NAMALWA (cell line): ENCODE results near the gene BCL10.

Experiments used
- DNase-seq: peaks from one replicate; pipeline ENCODE4 v3.0.0-alpha.2; 2015; ENCODE audit warnings: low spot score

Gene BCL10

DNA sequence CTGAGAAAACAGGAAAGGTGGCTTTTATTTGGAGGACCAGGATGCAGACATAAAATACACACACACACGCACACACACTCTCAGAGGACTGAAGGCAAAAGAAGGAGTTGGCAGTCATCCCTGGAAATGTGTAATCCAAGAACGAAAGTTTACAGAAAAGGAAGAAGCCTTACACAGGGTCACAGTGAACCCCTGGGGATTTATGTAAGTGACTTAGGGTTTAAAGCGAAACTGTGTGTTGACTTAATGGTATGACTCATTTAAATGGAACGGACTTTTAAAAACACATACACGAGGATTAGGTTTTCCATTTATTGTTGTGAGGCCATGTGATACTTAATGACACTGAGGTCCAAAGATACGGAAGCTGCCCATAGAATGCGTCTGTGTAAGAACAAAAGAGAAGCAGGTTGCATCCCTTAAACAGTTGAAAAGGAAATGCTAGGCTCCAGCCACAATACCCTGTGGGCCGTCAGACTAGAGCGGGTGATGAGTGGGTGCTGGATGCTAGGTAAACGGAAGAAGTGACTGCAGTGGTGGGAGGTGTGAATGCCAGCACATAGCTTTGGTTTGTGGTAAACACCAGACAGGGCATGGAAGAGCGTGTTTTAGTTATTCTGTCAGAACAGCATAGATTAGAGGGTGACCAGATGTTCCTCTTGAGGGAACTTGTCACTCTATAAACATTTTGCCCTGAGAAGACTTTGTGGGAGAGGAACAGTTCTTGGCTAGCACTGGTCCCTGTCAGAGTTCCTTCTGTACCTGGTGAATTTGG is 21.6 kb upstream of the BCL10 start:
- DNase-seq, result peak; percentile 42

DNA sequence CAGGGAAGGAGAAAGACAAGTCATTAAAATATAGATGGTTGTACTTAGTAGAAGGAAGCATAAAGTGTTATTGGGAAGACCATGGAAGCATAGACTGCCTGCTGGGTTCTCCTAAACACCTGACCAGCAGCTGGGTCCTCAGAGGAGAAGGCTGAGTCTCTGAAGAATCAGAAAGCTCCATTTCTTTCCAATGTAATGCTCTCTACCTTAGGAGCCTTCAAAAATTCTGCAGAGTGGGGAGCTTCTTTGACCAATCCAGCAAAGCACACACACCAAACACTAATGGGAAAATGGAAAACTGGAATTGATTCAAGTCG is 21.1 kb upstream of the BCL10 start:
- no peak for DNase-seq

DNA sequence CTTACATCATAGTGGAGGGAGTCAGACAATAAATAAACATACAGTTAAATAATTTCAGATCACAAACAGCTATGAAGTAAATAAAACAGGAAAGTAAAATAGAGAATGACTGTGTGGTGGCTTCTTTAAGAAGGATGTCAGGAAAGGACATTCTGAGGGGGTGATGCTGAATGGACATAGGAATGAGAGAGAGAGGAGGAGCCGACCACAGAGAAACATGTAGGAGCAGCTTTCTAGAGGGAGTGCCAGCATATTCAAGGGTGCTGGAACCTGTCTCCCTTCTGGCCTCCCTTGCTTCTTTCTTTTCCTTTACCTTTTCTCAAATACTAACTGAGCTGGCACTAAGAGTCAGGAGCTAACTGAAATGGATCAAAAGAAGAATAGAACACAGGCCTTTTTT is 20.5 kb upstream of the BCL10 start:
- no peak for DNase-seq

DNA sequence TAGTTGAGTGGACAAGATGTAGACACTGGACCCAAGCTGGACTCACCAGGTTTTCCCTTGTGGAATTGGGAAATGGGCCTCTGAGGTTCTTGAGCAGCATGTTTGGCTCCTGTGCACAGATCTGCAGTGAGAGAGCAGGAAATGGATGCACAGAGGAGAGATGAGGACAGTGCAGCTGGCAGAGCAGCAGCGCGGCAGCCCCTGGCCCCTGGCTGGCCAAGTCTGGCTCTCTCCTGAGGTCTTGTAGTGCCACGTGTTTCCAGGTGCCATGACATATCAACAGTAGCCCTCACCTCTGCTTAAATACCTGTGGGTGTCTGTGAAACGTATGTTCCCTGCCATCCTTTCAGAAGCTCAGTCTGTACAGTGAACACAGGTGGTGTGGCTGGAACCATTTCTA is 19.2 kb upstream of the BCL10 start:
- DNase-seq, result no peak

DNA sequence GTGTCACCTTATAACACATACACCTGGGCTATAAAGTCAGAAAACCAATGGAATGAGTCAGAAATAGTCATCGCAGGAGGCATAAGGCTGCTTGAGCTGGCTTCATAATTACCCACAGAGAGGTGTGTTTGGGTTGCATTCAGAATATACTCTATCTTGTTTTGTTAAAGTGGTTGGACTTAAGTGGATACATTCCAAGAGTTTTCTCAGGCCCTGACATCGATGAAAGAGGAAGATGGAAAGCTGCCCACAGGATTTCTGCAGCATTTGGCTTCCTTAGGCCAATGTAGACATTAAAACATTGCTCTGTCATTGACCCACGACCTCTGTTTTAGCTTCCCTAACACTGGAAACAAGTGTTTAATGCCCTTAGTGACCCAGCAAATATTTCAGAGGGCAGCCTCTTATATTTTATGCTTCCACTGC is 18.6 kb upstream of the BCL10 start:
- DNase-seq, result no peak

DNA sequence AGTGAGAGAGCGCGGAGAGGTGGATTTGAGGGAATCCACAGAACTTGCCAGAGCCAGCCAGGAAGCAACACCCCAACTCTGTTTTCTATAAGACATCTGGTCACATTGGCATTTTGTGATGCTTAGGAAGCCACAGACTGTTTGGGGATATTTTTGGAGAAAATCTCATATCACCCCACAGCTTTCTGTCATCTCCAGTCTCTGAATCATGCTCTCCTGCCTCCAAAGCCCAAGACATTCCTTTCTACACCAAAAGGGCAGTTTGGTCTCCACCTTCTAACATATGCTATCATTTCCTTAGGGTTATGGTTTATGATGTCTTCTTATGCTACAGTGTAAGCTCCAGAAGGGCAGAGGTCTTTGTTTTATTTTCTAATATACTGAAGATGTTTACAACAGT is 14.4 kb upstream of the BCL10 start:
- no peak for DNase-seq

DNA sequence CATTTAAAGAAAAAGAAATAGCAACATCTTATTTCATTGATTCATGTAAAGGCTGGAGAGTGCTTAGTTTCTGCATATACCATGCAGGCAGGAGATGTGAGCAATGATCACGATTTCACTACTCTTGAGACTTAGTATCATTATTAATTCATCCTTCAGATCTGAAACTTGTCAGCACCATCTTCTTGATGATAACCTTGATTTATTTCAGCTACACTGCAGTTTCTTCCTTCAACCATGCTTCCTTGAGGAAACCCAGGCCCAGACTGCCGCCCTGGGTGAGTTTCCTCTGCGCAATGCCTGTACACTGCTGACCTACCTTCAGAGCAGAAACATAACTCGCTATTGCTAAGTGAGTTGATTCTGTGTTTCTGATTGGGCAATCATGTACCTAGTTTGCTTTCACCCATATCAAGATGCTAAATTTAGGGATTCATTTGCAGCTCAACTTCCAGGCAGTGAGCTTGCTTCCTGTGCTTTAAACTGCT is 13.5 kb upstream of the BCL10 start:
- DNase-seq, result no peak

DNA sequence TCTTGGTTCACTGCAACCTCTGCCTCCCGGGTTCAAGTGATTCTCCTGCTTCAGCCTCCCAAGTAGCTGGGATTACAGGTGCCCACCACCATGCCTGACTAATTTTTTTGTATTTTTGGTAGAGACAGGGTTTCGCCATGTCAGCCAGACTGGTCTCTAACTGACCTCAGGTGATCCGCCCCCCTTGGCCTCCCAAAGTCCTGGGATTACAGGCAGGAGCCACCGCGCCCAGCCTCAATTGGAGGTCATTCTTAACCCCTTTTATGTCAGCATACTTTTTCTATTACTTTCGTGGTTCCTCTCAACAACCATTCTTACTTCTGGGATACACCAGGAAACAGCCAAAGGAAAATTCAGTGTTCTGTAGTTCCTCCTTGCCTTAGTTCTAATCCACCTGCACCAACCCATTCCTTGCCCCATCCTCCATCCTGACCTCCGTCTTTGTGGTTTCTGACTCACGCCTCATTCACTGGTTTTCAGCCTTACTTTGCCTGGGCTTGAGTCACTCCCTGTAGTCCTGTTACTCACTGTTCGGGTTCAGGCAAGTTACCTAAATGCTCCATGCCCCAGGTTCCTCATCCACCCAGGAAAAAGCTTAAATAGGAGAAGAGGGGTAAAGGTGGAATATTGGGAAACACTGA is 12.9 kb upstream of the BCL10 start:
- no peak for DNase-seq

DNA sequence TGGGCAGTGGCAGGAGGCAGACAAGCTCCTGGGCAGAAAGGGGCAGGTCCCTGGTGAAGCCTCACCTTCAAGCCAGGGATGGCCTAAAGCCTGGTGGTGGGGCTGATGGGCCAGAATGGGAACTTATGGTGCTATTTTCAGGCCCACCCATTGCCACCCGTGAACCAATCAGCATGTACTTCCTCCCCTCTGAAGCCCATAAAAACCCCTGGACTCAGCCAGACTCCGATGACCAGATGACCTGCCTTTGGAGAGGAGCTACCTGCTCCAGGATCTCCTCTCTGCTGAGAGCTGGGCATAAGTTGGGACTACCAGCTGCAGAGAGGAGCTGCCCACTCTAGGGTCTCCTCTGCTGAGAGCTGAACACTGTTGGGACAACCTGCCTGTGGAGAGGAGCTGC is 7.8 kb upstream of the BCL10 start:
- DNase-seq, result no peak

DNA sequence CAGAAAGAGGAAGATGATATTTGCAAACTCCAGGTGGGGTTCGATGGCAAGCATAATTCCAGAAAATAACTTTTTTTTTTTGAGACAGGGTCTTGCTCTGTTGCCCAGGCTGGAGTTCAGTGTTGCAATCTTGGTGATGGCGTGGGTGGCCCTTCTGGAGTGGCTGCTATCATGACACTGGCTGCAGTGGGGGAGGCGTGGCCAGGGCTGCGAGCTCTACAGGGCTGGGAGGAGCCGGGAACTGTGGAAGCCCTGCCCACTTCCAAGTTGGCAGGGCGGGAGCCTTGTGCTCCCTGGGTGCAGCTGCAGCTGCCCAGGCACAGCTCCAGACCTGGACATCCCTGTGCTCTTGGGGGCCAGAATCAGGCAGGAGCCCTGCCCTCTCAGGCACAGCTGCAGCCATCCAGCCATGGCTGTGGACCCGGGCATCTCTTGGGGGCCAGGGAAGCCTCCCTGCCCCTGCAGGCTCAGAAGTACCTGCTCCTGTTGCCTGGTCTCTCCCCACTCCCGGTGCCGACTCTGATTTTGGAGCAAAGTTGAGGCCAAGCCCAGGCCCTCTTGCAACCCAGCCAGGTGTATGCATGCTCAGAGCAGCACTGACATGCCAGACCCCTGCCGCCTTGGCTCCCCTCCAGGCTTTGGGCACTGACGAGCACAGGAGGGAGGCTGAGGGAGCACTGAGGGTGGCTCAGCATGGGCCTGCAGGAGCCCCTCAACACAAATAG is 7.2 kb upstream of the BCL10 start:
- no peak for DNase-seq

DNA sequence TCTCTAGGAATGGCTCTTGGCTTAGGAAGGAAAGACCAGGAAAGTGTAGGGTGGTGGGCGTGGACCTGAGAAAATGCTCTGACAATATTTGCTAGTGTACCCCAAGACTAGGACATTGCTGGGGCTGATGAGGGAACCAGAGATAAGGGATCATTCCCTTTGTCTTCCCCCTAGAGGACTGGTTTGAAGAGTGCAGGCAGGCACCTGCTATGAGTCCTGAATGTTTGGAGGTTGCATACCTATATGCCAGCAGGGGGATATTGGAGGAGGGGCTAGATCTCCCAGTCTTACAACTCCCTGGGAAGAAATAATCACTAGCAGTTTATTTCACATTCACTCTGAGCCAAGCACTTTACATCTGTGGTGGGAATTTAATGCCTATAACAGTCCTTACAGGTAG is 6.0 kb upstream of the BCL10 start:
- DNase-seq, result peak; percentile 33

DNA sequence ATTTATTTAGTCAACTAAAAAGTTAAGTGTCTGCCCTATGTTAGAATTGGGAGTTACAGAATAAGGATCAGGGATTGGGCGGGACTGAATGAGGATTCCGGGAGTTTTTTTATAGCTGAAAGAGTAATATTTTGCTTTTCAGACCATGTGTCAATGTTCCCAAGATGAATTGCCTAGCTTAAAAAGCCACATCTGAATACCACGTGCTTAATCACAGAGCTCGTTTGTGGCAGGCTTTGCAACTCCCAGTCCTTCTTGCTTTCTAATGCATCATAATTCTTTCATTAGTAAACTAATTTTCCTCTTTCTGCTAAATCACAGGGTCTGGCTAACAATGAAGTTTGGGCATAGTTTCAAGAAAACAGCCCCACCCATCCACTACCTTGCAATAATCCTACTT is 4.2 kb upstream of the BCL10 start:
- DNase-seq, result no peak

DNA sequence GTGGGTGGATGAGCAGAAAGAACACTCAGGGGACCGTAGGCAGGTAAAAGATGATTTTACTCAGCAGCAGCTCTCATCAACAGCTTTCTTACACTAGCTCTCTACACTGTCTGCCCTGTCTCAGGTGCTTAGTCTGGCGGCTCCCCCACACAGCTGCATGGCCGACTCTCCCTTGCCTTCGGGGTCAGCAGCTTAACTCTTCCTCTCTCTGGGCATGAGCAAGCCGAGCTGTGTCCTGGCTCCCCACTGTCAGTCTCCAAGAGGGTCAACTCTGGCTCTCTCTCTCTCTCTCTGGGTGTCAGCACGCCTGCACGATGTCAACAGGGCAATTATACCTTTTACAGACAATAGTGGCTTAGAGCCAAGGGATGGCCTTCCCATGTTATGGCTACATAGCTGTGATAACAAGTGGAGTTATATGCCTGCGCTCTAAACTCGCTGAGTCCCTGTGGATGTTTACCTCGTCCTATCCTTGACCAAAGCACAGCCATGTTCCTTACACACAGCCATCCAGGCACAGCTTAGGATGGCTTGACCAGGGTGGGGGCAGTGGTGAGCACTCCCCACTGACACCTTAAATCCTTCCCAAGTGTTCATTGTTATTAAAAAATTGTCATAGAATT is 3.1 kb upstream of the BCL10 start:
- no peak for DNase-seq

DNA sequence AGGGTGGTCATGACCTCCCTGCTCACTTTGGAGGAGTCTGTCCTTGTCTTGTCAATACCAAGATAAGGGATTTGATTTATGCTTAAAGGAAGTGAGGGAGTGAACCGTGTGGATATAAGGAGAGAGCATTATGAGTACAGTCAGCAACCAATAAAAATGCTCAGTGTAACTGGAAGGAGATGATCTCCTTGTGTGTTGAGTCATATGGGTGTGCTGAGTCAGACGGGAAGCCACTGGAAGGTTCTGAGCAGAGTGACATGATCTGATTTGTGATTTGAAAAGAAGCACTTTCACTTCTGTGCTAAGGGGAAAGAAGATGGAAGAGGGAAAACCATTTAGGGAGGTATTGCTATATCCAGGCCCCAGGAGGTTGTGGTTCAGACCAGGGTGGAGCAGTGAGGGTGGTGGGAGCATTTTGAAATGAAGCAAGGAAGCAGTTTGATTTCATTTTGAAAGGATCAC is 2.5 kb upstream of the BCL10 start:
- no peak for DNase-seq

DNA sequence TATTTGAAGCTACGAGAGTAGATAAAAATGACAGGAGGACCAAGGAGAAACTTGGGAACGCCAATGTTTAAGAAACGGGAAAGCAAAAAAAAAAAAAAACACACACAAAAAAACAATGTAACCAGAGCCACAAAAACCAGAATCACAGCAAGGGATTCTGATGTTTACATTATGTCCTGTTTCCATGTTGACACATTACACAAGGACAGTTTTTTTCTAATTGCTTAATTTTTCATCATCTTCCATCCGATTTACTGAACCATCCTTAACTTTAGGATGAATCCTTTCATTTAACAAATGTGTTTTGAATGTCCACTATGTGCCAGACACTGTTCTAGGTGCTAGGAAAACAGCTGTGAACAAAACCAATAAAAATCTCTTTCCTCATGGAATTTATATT is 1.4 kb upstream of the BCL10 start:
- no peak for DNase-seq

DNA sequence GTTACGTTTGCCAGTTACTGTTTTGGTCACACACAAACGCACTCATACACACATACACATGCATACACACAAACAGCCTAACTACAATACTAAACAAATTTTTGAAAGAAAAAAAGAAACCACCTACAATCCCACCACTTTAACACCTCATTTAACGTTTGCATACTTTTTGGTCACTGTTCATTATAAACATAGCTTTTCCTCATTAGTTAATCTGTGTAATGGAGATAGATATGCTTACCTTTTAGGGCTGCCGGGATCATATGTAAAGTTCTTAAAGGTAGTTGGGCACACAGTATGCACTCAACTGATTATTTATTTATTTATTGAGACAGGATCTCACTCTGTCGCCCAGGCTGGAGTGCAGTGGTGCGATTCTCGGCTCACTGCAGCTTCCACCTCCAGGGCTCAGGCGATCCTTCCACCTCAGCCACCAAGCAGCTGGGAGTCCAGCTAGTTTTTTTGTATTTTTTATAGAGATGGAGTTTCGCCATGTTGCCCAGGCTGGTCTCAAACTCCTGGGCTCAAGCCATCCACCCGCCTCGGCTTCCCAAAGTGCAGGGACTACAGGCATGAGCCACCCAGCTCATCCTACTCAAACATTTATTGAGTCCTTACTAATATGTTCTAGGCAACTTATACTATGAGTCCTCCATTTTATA is 677 bp upstream of the BCL10 start:
- no peak for DNase-seq

DNA sequence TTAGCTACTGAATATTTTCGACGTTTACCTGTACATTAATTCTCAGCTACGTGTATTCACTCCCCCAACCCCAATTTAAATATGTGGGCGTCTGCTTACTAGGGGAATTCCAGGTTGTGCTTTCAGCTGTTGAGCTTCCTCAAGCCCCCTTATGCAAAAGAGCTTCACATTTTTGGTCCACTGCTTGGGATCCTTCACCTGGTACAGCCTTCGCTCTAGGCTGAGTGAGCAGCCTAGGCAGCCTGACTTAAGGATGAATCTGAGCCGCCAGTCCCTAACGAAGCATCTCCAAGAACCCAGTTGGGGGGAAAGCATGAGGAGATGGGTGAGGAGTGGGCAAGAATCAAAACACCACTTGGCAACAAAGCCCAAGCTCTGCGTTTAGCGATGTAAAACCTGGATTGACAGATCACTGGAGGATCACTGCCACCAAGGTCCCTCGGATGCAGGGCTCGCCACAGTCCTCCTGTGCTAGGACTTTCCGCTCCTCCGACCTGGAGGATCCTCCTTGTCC is 674 bp downstream of the BCL10 start:
- DNase-seq, result peak; percentile 81

DNA sequence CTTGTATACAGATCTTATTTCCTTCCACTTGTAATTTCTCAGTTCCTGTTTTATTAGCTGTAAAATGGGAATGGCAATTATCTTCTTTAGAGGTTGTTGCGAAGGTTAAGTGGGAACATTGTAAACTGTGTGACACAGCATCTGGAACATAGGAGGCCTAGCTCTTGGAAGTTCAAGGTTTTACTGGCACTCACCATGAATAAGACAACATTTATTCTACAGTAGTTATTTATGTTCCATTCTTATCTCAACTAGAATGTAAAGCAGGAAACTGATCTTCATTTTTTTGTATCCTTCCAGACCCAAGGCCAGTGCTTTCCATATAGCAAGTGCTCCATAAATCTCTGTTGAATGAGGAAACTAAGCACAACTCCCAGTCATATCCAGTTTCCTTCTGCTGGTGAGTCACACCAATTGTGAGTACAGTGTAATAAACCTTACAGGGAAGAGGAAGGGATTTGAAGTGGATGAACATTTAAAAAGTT is 1.4 kb downstream of the BCL10 start:
- peak; percentile 38 for DNase-seq

DNA sequence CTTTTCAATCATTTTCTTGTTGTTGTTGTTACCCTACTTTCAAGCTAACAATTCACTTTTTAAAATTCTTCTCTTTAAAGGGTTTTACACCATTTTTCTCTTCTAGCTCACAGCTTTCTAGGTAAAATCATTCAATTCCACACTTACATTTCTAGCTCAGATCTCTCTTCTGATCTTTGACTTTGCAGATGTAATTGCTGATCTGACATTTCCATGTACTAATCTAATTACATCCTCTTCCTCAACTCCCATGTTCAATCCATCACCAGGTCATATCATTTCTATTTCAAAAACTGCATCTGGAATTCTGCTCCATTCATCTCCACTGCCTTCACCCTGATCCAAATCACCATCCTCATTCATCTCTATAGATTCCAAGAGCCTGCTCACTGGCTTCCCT is 3.0 kb downstream of the BCL10 start:
- DNase-seq, result no peak

DNA sequence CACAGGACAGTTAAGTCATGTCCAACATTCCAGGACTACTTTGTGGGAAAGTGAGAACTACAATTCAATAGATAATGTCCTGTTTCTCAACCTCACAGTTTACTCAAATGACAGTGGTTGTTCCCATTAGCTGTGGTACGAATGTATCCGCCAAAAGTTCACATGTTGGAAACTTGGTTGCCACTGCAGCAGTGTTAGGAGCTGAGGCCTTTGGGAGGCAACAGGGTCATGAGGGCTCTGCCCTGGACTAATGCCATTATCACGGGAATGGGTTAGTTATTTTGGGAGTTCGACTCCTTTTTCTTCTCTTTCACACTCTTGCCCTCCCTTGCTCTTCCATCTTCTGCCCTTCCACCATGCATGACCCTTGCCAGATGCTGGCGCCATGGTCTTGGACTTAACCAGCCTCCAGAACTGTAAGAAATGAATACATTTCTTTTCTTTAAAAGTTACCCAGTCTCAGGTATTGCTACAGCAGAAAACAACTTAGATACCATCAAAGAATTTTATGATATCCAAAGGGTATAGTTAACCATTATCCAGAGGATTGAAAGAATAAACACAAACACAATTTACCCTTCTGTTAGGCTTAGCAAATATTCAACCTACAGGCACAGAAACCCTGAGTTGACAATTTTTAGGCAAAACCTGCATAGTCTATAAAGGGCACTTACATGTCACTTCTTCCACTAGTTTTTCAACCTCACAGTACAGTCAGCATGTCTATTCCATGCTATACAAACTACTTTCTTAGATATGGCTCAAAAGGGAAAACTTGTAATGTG is 7.4 kb downstream of the BCL10 start:
- no peak for DNase-seq

DNA sequence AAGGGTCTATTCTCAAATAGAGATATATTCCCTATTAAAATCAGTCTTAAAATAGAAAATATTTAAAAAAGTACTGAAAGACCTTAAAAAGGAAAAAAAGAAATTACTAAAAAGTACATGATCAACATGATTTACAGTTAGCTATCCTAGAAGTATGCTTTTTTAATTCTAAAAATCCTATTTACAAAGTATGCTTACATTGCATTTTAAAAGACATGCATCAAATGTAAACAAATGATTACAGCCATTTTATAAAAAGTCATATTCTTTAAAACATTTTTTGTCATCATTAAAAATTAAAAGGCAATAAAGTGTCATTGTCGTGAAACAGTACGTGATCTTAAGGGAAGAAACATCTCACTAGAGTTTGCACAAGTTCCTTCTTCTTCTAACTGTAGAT is 9.1 kb downstream of the BCL10 start:
- DNase-seq, result no peak
